MM.1S (cell line): Measurements from ENCODE around the gene CDS2.

Experiments used
- DNase-seq: peaks from one replicate; pipeline ENCODE4 v3.0.0-alpha.2; 2015
- H2AFZ ChIP-seq: fragments of 300-600 bp; sonication (generic); 2 replicates; pipeline ENCODE4 v1.6.0; 2016; ENCODE audit warnings: antibody characterized with exemption, low read length
- H3F3A ChIP-seq: fragments of 300-600 bp; sonication (generic); 2 replicates; pipeline ENCODE4 v1.6.1; 2016; ENCODE audit warnings: mild to moderate bottlenecking, antibody characterized with exemption, low read length, moderate library complexity, mixed read lengths; ENCODE audit not compliant: insufficient read depth
- H3K27ac ChIP-seq: fragments of 300-600 bp; sonication (generic); 2 replicates; pipeline ENCODE4 v1.5.1; 2016; ENCODE audit warnings: mild to moderate bottlenecking, low read length
- H3K27me3 ChIP-seq: fragments of 300-600 bp; sonication (generic); replicated peaks from 2 replicates; pipeline ENCODE4 v1.6.0; 2016; ENCODE audit warnings: low read length; ENCODE audit not compliant: insufficient read depth
- H3K36me3 ChIP-seq: fragments of 300-600 bp; sonication (generic); replicated peaks from 2 replicates; pipeline ENCODE4 v1.6.1; 2016; ENCODE audit warnings: mild to moderate bottlenecking, low read length, mixed read lengths; ENCODE audit not compliant: insufficient read depth
- H3K4me1 ChIP-seq: fragments of 300-600 bp; sonication (generic); 2 replicates; pipeline ENCODE4 v1.6.1; 2016; ENCODE audit warnings: low read length, mixed read lengths
- H3K4me2 ChIP-seq: fragments of 300-600 bp; sonication (generic); 2 replicates; pipeline ENCODE4 v1.6.0; 2016; ENCODE audit warnings: low read depth, low read length
- H3K4me3 ChIP-seq: fragments of 300-600 bp; sonication (generic); 2 replicates; pipeline ENCODE4 v1.5.1; 2016; ENCODE audit warnings: low read length, mixed read lengths
- H3K79me2 ChIP-seq: fragments of 300-600 bp; sonication (generic); 2 replicates; pipeline ENCODE4 v1.6.1; 2016; ENCODE audit warnings: mixed run types, low read length, mixed read lengths
- H3K9ac ChIP-seq: fragments of 300-600 bp; sonication (generic); 2 replicates; pipeline ENCODE4 v1.6.1; 2016; ENCODE audit warnings: low read length, mixed read lengths
- H3K9me2 ChIP-seq: fragments of 300-600 bp; sonication (generic); replicated peaks from 2 replicates; pipeline ENCODE4 v1.6.1; 2016; ENCODE audit warnings: mild to moderate bottlenecking, low read length, mixed read lengths; ENCODE audit not compliant: insufficient read depth
- H3K9me3 ChIP-seq: fragments of 300-600 bp; sonication (generic); replicated peaks from 2 replicates; pipeline ENCODE4 v1.6.1; 2016; ENCODE audit warnings: mild to moderate bottlenecking, low read length, mixed read lengths; ENCODE audit not compliant: insufficient read depth
- H4K20me1 ChIP-seq: fragments of 300-600 bp; sonication (generic); 2 replicates; pipeline ENCODE4 v1.6.1; 2016; ENCODE audit warnings: mild to moderate bottlenecking, low read length, moderate library complexity, mixed read lengths; ENCODE audit not compliant: insufficient read depth
- CTCF ChIP-seq: fragments of 300-600 bp; sonication (generic); IDR thresholded peaks from 2 replicates; pipeline ENCODE4 v1.5.1; 2016; ENCODE audit warnings: antibody characterized with exemption, low read length, mixed read lengths
- EZH2 ChIP-seq: fragments of 300-600 bp; sonication (generic); optimal IDR thresholded peaks from 2 replicates; pipeline ENCODE3; 2017; ENCODE audit warnings: low read depth, mild to moderate bottlenecking, antibody characterized with exemption, low read length, mixed read lengths
- EZH2phosphoT487 ChIP-seq: fragments of 300-600 bp; sonication (generic); IDR thresholded peaks from 2 replicates; pipeline ENCODE4 v1.6.1; 2018; ENCODE audit warnings: antibody characterized with exemption, low read length

Gene CDS2

GRCh38 chr20:5188736-5189135, 61.9 kb downstream of the CDS2 start:
- H3K9me3 ChIP-seq = no peaks in the 10 kb centered on the region
- no peaks in the 10 kb centered on the region for H4K20me1 ChIP-seq
- H3K4me3 ChIP-seq = no peak overlapping the region
- no peaks in the 10 kb centered on the region; the same call in 1 of the 2 replicates for H3K79me2 ChIP-seq
- no peaks in the 10 kb centered on the region; the same call in 1 of the 2 replicates for H3K36me3 ChIP-seq
- H3K4me2 ChIP-seq = no peak overlapping the region
- peaks cover 35% of the 10 kb centered on the region for H3K4me1 ChIP-seq
- H2AFZ ChIP-seq = no peak overlapping the region
- H3F3A ChIP-seq = peaks cover 37% of the 10 kb centered on the region
- H3K27me3 ChIP-seq = no peaks in the 10 kb centered on the region
- H3K9me2 ChIP-seq = no peaks in the 10 kb centered on the region
- no peak for DNase-seq
- TF ChIP-seq EZH2 (no peak), EZH2phosphoT487 (no peak), CTCF (no peak)
- H3K27ac ChIP-seq = no peak overlapping the region
- H3K9ac ChIP-seq = no peak overlapping the region

DNA sequence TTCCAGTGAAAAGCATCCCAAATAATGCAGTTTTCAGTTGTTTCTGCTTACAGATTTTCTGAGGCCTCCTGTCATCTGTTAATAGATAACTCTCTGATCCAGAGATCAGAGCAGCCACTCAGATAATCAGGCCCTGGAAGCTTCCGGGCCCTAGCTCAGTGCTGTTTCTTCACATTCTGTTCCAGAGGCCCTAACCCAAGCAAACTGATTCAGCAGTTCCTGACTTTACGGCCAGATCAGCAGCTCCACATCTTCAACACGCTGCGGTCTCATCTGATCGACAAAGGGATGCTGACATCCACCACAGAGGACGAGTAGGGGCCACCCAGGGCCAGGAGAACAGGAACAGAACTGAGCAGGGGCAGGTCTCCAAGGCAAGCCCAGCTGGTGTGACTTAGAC, 63.1 kb downstream of the CDS2 start:
- Histone ChIP-seq H3K27me3 (no peaks in the 10 kb centered on the region), H3K9me3 (no peaks in the 10 kb centered on the region), H3K9me2 (no peaks in the 10 kb centered on the region), H3K79me2 (peaks cover 10% of the 10 kb centered on the region), H3K9ac (peak overlapping the region; percentile 2; the same call in 1 of the 2 replicates), H3K27ac (peak overlapping the region; percentile 93; the same call in 1 of the 2 replicates), H3K36me3 (no peaks in the 10 kb centered on the region), H4K20me1 (no peaks in the 10 kb centered on the region), H3K4me3 (no peak overlapping the region), H3K4me2 (peak overlapping the region; percentile 93; the same call in 1 of the 2 replicates), H2AFZ (no peak overlapping the region), H3K4me1 (peaks cover 46% of the 10 kb centered on the region), H3F3A (peaks cover 46% of the 10 kb centered on the region)
- no peak for TF ChIP-seq EZH2phosphoT487
- TF ChIP-seq CTCF = no peak
- TF ChIP-seq EZH2 = no peak
- no peak for DNase-seq

DNA sequence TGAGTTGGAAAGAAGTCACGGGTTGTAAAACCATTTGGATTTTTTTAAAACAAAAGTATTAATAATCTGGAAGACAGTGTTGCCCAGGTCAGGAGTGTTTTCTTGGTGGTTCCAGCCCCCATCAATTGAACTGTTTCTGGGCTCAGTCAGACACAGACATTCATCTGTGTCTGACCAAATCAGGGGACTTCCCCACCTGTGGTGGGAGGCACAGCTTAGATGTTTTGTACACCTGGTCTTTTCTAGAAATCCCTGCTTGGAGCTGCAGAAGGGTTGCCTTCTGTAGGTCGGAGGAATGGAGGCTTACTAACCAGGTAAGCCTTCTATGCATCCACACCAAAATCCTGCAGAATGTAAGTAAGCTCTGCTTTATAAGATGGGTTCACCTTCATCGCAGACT, 63.6 kb downstream of the CDS2 start:
- TF ChIP-seq EZH2 (no peak), CTCF (no peak), EZH2phosphoT487 (no peak)
- Histone ChIP-seq H3K9me2 (no peaks in the 10 kb centered on the region), H3F3A (peaks cover 46% of the 10 kb centered on the region), H3K36me3 (no peaks in the 10 kb centered on the region), H3K79me2 (peaks cover 16% of the 10 kb centered on the region), H3K9ac (peak overlapping the region; percentile 49; the same call in 1 of the 2 replicates), H3K9me3 (no peaks in the 10 kb centered on the region), H3K4me3 (peak overlapping the region; percentile 54), H3K27me3 (no peaks in the 10 kb centered on the region), H2AFZ (no peak overlapping the region), H3K4me2 (peak overlapping the region; percentile 93), H4K20me1 (no peaks in the 10 kb centered on the region), H3K27ac (peak overlapping the region; percentile 93; the same call in 1 of the 2 replicates), H3K4me1 (peaks cover 46% of the 10 kb centered on the region)
- peak; percentile 80 for DNase-seq
